ENCODE data around the gene FKBP14.

- TF ChIP-seq CTCF (IDR thresholded peaks at IDR 0.05) (no peak), POLR2A (IDR thresholded peaks at IDR 0.05) (no peak)
Measured at GRCh38 chr7:29977886-29978651, 48.4 kb downstream of the FKBP14 start.
